HG03039 (cell line): ENCODE measurements around the gene LRRC4B.
"Not testable (repeated sequence)": the region's sequence is repeated elsewhere in the genome, so short reads cannot be mapped to it uniquely, and the experiment has no call there.

Experiments
- ATAC-seq: cut with Tn5 transposase; IDR thresholded peaks from one replicate; pipeline ENCODE4 v1.9.1; 2021; ENCODE audit warnings: mild to moderate bottlenecking, moderate library complexity; ENCODE audit not compliant: unreplicated experiment

Gene LRRC4B

GRCh38 chr19:50567882-50568727, at the start of gene LRRC4B:
LRRC4B (minus strand) TSS chr19:50568435; CDS start chr19:50548838, 19,597 bp downstream.
- ATAC-seq = no peak

- not testable (repeated sequence) for ATAC-seq
These were observed 44.5 kb upstream of the LRRC4B start for GRCh38 chr19:50612504-50613404.

- ATAC-seq = no peak
These were observed 39.9 kb upstream of the LRRC4B start for GRCh38 chr19:50607874-50608785.

GRCh38 chr19:50607388-50607787, 39.2 kb upstream of the LRRC4B start:
- no peak for ATAC-seq

- ATAC-seq = not testable (repeated sequence)
These were observed 38.0 kb upstream of the LRRC4B start for GRCh38 chr19:50606059-50606836.

- not testable (repeated sequence) for ATAC-seq
These were observed 36.2 kb upstream of the LRRC4B start for GRCh38 chr19:50604264-50605073.

GRCh38 chr19:50602935-50603334, 34.7 kb upstream of the LRRC4B start:
- ATAC-seq = no peak

- ATAC-seq = no peak
These were observed 34.3 kb upstream of the LRRC4B start for GRCh38 chr19:50602496-50602895.

GRCh38 chr19:50602089-50602422, 33.8 kb upstream of the LRRC4B start:
- no peak for ATAC-seq

GRCh38 chr19:50601407-50602088, 33.3 kb upstream of the LRRC4B start:
- no peak for ATAC-seq

GRCh38 chr19:50599427-50599826, 31.2 kb upstream of the LRRC4B start:
- ATAC-seq = no peak

GRCh38 chr19:50590191-50590590, 22.0 kb upstream of the LRRC4B start:
- no peak for ATAC-seq

- not testable (repeated sequence) for ATAC-seq
These were observed 13.8 kb upstream of the LRRC4B start for GRCh38 chr19:50581795-50582660.

GRCh38 chr19:50580970-50581634, 12.9 kb upstream of the LRRC4B start:
- no peak for ATAC-seq

- no peak for ATAC-seq
These were observed 12.0 kb upstream of the LRRC4B start for GRCh38 chr19:50580240-50580639.

- not testable (repeated sequence) for ATAC-seq
These were observed 8.5 kb upstream of the LRRC4B start for GRCh38 chr19:50576769-50577168.
